ENCODE data around the gene TMC3. TPM values are rescaled to one million over a fixed set of nuclear protein-coding genes. Genes with fewer than 3 reads are reported as not detected.
A peak's percentile ranks its signal among the peaks of the same experiment; 100 is the strongest.

The TMC3 gene
- total RNA-seq, 2 experiments from 2014 or later, result not detected

GRCh38 chr15:81293728-81294515 lies 80.1 kb downstream of the TMC3 start:
- BruUV-seq (replicated peaks), result no TSS peak
- H4K20me1 ChIP-seq (ENCODE audit: insufficient read depth, low read length), result no peaks in the 10 kb centered on the region
- peak; percentile 95 for DNase-seq (ENCODE audit: low spot score)
- H3K4me2 ChIP-seq (ENCODE audit: low read length), result peak overlapping the region; percentile 91
- H3K27ac ChIP-seq (ENCODE audit: low read depth, low read length, poor library complexity, severe bottlenecking), result peak overlapping the region; percentile 98
- H3K79me2 ChIP-seq (ENCODE audit: insufficient read depth, low read depth, low read length), result peaks cover 22% of the 10 kb centered on the region
- H3K9me2 ChIP-seq (ENCODE audit: insufficient read depth, low read length), result no peaks in the 10 kb centered on the region
- H2AFZ ChIP-seq (ENCODE audit: low read length), result no peak overlapping the region; the same call in 1 of the 2 replicates
- no peaks in the 10 kb centered on the region for H3K9me3 ChIP-seq (ENCODE audit: low read length)
- CTCF ChIA-PET (ENCODE audit: unreplicated experiment), result interaction anchor here (1.1 to 1.7 kb wide), 2 partner anchors 14 to 17 kb away, joined by 3 to 5 read pairs; no protein-coding TSS in a partner anchor
- H3K36me3 ChIP-seq (ENCODE audit: insufficient read depth, low read length), result peaks cover 15% of the 10 kb centered on the region
- POLR2A ChIA-PET, result interaction anchor here (1.0 to 3.0 kb wide), 6 partner anchors 10 to 33 kb away, joined by 3 to 10 read pairs (median 4); partner anchors contain the start of gene STARD5
- no peak for TF ChIP-seq CTCF (conservative IDR thresholded peaks at IDR 0.05; ENCODE audit: low read length)
- TF ChIP-seq EZH2phosphoT487 (IDR thresholded peaks at IDR 0.05; ENCODE audit: borderline replicate concordance, low read depth, low read length), result no peak
- intact Hi-C loops (cut with micrococcal nuclease; ENCODE audit: unreplicated experiment), result loop anchor here (1.0 to 10.0 kb wide), 6 partner anchors 10 to 751 kb away; partner anchors contain the start of genes MESD and MEX3B
- H3K4me1 ChIP-seq (ENCODE audit: insufficient read depth, low read length, poor library complexity, severe bottlenecking), result peaks cover 75% of the 10 kb centered on the region
- peak overlapping the region; percentile 92 for H3K4me3 ChIP-seq (ENCODE audit: low read depth, low read length, poor library complexity, severe bottlenecking)

GRCh38 chr15:81292523-81293001 lies 81.5 kb downstream of the TMC3 start:
- TF ChIP-seq CTCF (conservative IDR thresholded peaks at IDR 0.05; ENCODE audit: low read length) (no peak), EZH2phosphoT487 (IDR thresholded peaks at IDR 0.05; ENCODE audit: borderline replicate concordance, low read depth, low read length) (no peak)
- H3K27ac ChIP-seq (ENCODE audit: low read depth, low read length, poor library complexity, severe bottlenecking), result peak overlapping the region; percentile 98
- H3K9me3 ChIP-seq (ENCODE audit: low read length), result no peaks in the 10 kb centered on the region
- H3K4me3 ChIP-seq (ENCODE audit: low read depth, low read length, poor library complexity, severe bottlenecking), result peak overlapping the region; percentile 92
- peak overlapping the region; percentile 91 for H3K4me2 ChIP-seq (ENCODE audit: low read length)
- intact Hi-C loops (cut with micrococcal nuclease; ENCODE audit: unreplicated experiment), result loop anchor here (1.0 to 10.0 kb wide), 5 partner anchors 8 to 752 kb away; partner anchors contain the start of genes MESD and MEX3B
- no peaks in the 10 kb centered on the region for H3K9me2 ChIP-seq (ENCODE audit: insufficient read depth, low read length)
- POLR2A ChIA-PET, result interaction anchor here (0.6 to 3.3 kb wide), 9 partner anchors 8 to 878 kb away, joined by 3 to 27 read pairs (median 6); partner anchors contain the start of gene STARD5
- no TSS peak for BruUV-seq (replicated peaks)
- H3K79me2 ChIP-seq (ENCODE audit: insufficient read depth, low read depth, low read length), result peaks cover 9% of the 10 kb centered on the region
- CTCF ChIA-PET (ENCODE audit: unreplicated experiment), result no interaction called here
- peak overlapping the region; percentile 44; the same call in 1 of the 2 replicates for H2AFZ ChIP-seq (ENCODE audit: low read length)
- peak; percentile 75 for DNase-seq (ENCODE audit: low spot score)
- no peaks in the 10 kb centered on the region for H4K20me1 ChIP-seq (ENCODE audit: insufficient read depth, low read length)
- H3K4me1 ChIP-seq (ENCODE audit: insufficient read depth, low read length, poor library complexity, severe bottlenecking), result peaks cover 69% of the 10 kb centered on the region
- H3K36me3 ChIP-seq (ENCODE audit: insufficient read depth, low read length), result peaks cover 4% of the 10 kb centered on the region
